Spleen (tissue), 7 donors: ENCODE data around the gene NLRP3.

Experiments
- CTCF ChIP-seq, 11 experiments: fragments of 200-600 bp in 7 of 11; fragments of 450-650 bp in 4 of 11; sonication (generic) in 4 of 11; IDR thresholded peaks in 8 of 11; conservative IDR thresholded peaks in 3 of 11; 1 replicate in 7 of 11; 2 replicates in 4 of 11; pipeline versions ENCODE4 v1.4.0 to v1.8.0; 2016 to 2021; ENCODE audit warnings: antibody characterized with exemption in 11 of 11, inconsistent platforms in 4 of 11, mild to moderate bottlenecking in 1 of 11
- POLR2A ChIP-seq, 3 donors: fragments of 450-650 bp; IDR thresholded peaks; one replicate each; pipeline ENCODE4 v1.5.1; 2017; ENCODE audit warnings: antibody characterized with exemption in 3 of 3, mild to moderate bottlenecking in 1 of 3
- donor health status: DM: no; HTN: no; CAD: no; lungs with moderate emphysema.
- donor health status: DM: no; HTN: no; CAD: no.
- donor health status: DM: no; HTN: no; CAD: no.

- TF ChIP-seq CTCF (IDR thresholded peaks at IDR 0.05 in 8 of 11, conservative IDR thresholded peaks at IDR 0.05 in 3 of 11) (no peak), POLR2A (IDR thresholded peaks at IDR 0.05) (no peak)
Observed at GRCh38 chr1:247474367-247474766, 58.4 kb downstream of the NLRP3 start.
